ENCODE data around the gene KRTAP29-1.
A peak's percentile ranks its signal among the peaks of the same experiment; 100 is the strongest.

Gene KRTAP29-1

DNA sequence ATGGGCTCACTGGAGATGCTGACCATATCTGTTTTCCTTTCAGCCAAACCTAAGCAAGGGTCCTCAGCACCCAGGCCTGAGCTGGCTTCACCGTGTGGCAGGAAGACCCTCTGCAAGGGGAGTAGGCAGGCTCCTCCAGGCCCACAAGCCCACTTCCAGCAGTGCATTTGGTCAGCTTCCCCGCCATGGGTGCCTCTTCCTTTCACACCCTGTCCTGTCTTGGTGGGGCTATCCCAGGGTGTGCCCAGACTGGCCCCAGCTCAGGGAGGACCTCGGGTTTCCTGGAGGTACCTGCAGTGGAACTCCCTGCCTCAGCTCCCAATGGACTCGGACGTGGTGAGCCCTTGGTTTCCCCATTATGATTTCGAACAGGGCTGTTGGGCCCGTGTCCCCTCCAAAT, 25.6 kb upstream of the KRTAP29-1 start:
- no peak for DNase-seq (ENCODE audit: low spot score)

GRCh38 chr17:41327411-41328120, 24.9 kb upstream of the KRTAP29-1 start:
- DNase-seq (ENCODE audit: low spot score), result no peak

DNA sequence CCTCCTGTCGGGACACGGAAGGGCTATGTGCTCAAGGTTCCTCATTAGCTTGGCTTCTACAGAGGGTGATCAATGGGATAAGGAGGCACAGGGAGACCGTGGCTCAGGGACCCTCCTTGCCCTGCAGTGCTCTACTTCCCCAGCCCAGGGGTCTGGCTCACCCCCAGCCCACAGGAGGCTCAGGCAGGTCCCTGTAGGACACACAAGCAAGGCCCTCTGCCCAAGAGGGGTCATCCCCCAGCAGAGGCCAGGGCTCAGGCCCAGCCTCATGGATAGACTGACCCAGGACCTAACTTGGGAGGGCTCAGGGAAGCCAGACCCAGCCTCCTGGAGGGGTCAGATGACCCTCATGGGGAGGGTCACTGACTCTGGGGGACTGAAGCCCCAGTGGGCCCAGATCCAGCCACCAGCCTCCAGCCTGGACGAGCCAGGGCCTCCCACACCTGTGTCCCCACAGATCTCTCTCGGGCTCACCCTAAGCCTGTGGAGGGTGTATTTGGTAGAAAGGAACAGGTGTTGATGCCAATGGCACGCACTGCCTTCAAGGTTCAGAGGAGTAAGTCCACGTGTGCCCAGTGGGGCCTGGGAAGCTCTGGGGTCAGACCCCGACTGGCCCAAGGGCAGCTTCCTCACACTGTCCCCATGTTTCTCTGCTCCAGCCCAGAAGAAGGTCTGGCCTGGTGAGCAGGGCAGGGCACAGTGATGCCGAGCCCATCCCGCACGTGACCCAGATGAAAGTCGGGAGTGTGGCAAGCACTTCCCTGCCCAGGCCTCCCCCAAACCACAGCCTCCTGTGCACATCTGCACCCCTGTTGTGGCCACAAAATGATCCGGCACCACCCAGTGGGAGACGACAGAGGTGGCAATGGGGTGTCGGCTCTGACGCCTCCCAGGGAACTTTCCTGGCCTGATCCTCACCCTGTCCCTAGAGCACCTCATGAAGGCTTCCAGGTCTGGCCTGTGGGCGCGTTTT, 23.8 kb upstream of the KRTAP29-1 start:
- no peak for DNase-seq (ENCODE audit: low spot score)

- DNase-seq (ENCODE audit: low spot score), result no peak
These were observed 23.0 kb upstream of the KRTAP29-1 start for GRCh38 chr17:41325611-41326010.

DNA sequence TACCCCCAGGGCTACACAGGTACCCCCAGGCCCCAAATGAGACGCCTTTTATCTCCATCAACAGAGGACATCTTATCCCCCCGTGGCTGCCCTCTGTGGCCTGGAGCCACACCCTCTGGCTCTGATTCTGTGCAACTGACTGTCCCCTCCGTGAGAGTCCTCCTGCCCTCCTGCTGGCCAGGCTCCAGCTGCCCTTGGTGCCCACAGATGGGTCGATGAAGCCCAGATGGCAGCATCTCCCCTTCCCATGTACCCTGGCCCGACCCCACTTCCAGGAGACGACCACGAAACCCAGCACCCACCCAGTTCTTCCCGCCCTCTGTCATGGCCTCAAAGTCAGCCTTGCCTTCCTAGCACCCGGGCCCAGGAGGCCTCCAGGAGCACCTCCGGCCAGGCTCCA, 22.5 kb upstream of the KRTAP29-1 start:
- DNase-seq (ENCODE audit: low spot score), result no peak

- DNase-seq (ENCODE audit: low spot score), result peak; percentile 45
These were observed 21.8 kb upstream of the KRTAP29-1 start for GRCh38 chr17:41324180-41325075.

GRCh38 chr17:41322903-41323895, 20.5 kb upstream of the KRTAP29-1 start:
- no peak for DNase-seq (ENCODE audit: low spot score)

GRCh38 chr17:41322094-41322902, 19.6 kb upstream of the KRTAP29-1 start:
- peak; percentile 36 for DNase-seq (ENCODE audit: low spot score)

GRCh38 chr17:41318231-41318630, 15.6 kb upstream of the KRTAP29-1 start:
- DNase-seq (ENCODE audit: low spot score), result no peak

DNA sequence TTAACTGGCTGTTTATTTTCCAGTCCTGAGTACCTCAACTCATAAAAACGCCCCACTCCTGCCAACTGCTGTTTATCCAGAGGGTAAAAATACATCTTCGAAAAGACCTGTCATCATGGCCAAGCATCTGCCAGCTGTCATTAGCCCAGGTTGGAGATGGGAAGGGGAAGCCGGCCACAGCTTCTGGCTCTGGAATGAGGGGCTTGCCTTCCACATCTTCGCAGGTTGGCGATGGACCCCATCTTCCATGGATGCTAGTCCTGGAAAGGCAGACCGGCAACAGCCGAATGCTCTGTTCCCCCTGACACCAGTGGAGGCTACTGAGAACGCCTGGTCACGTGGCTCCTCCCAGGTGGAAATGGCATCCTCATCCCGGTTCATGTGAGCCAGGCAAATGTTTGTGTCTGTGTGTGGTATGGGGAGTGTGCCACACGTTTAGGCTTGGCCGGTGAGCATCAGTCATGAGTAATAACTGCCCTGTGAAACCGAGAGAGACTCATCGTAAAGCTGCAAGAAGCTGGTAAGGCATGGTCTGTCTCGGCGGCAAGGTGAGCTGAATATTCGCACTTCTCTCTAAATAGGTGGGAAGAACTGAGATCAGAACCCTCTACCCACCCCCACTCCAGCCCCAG, 13.3 kb upstream of the KRTAP29-1 start:
- no peak for DNase-seq (ENCODE audit: low spot score)

GRCh38 chr17:41315204-41315794, 12.6 kb upstream of the KRTAP29-1 start, which contains the start of gene KRTAP17-1:
Gene KRTAP17-1, minus strand, starts transcription at chr17:41315710. Its CDS starts 60 bp downstream, at chr17:41315650.
- no peak for DNase-seq (ENCODE audit: low spot score)

DNA sequence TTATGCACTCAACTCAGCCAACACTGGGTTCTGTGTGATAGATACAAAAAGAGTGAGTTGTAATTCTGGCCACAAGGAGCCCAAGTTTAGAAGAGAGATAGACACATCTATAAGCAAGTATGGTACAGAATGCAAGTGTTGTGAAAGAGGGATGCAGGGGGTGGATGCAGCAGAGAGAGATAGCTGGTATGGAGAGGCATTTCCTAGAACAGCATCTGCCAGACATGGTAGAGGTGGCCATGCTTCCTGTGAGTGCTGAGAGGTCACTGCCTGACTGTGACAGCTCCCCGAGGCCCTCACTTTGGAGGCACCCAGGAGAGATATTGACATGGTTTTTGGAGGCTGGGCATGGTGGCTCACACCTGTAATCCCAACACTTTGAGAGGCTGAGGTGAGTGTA, 8.5 kb upstream of the KRTAP29-1 start:
- DNase-seq (ENCODE audit: low spot score), result no peak

DNA sequence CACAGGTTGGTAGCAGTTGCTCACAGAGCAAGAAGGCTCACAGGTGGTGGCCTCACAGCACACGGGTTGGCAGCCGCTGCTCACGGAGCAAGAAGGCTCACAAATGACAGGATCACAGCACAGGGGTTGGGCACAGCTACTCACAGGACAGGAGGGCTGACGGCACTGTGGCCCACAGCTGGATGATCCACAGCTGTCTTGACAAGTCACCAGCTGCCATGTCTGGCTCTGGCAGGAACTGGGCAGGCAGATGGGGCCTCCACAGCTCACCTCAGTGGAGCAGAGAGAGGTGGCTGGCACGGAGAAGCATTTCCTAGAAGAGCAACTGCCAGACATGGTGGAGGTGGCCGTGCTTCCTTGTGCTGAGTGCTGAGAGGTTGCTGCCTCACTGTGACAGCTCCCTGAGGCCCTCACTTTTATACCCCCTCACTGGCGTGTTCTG, 6.3 kb upstream of the KRTAP29-1 start, which contains the start of gene KRTAP16-1:
Gene KRTAP16-1, minus strand, starts transcription at position 392 of the 442 bp plus-strand sequence. Its CDS starts 56 bp downstream, at position 336.
- DNase-seq (ENCODE audit: low spot score), result no peak

DNA sequence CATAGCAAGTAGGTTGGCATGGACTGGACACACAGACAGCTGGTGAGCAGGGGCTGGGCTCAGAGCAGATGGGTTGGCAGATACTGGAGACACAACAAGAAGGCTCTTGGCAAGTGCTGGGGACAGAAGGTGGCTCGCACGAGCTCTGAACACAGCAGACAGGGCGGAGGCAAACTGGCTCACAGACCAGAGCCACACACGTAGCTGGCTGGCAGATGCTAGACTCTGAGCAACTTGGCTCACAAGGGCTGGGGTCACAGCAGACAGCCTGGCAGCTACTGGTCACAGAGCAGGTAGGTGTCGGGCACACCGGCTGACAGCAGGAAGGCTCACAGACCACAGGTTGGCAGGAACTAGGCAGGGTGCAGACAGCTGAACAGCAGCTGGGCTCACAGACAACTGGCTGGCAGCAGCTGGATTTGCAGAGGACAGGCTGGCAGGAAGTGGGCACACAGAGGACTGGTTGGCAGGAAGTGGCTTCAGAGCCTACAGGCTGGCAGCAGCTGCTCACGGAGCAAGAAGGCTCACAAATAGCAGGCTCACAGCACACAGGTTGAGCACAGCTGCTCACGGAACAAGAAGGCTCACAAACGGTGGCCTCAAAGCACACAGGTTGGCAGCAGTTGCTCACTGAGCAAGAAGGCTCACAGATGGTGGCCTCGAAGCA, 5.7 kb upstream of the KRTAP29-1 start:
- DNase-seq (ENCODE audit: low spot score), result no peak

- no peak for DNase-seq (ENCODE audit: low spot score)
These were observed 5.0 kb upstream of the KRTAP29-1 start for GRCh38 chr17:41307647-41308046.

DNA sequence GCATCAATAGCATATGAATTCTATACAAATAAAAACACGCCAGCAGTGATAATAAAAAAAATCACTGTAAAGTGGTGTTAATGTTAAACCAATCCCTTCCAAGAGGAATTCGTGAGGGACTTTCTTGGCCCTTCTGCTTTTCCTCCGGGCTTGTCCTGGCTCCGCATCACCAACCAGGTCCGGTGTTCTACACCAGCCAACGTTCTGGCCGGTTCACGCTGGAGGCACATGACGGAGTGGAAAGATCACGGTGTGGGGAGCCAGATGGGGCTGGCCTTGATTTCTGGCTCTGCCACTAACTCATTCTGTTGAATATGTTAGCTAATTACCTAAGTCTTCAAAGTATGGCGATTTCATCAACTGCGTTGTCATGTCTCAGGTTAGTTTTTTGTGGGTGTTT, 1.4 kb upstream of the KRTAP29-1 start:
- DNase-seq (ENCODE audit: low spot score), result no peak

GRCh38 chr17:41302981-41303380, 330 bp upstream of the KRTAP29-1 start:
- no peak for DNase-seq (ENCODE audit: low spot score)

GRCh38 chr17:41301204-41301790, 1.4 kb downstream of the KRTAP29-1 start:
- DNase-seq (ENCODE audit: low spot score), result no peak

All from LoVo (cell line).